GM18511 (cell line): ENCODE results near the gene TTC39B.

Experiments
- ATAC-seq: cut with Tn5 transposase; IDR thresholded peaks from one replicate; pipeline ENCODE4 v1.9.1; 2021; ENCODE audit warnings: mild to moderate bottlenecking, moderate library complexity; ENCODE audit not compliant: unreplicated experiment

Gene TTC39B

GRCh38 chr9:15187589-15187988 lies 119.4 kb downstream of the TTC39B start:
- no peak for ATAC-seq

DNA sequence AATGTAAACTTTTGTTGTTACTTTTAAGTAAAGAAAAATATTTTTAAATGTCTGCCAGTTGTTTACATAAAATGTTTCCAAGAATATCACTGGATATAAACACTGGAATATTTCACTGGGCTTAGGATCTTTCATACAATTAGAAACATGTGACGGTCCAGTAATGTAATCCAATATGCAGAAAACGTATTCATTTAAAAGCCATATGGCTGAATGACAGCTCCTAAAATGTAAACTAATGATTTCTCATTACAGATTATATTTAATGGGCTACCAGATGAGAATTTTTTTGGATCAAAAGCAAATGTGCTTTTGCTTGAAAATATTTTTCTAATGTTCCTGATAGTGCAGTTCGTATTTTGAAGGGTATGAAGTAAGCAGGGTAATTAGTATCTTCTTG lies 124.3 kb downstream of the TTC39B start:
- no peak for ATAC-seq

- no peak for ATAC-seq
These were observed 124.9 kb downstream of the TTC39B start for GRCh38 chr9:15182101-15182551.

DNA sequence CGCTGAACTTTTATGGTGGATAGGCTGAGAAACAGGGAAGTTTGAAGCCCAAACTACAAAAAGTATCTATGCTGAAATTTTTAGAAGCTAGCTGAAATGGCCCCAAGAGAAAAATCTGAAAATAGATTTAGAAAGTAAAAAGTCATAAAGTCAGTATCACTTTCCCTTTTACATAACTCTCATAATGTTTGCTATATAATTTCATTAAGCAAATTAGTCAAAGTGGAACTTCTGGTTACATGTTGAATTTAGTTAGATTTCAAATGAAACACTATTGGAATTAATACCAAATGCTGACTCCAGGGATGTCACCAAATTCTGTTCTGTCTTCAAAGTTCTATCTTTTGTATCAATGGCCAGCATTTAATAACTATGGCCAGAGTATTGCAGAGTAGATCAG lies 126.9 kb downstream of the TTC39B start:
- ATAC-seq = no peak

DNA sequence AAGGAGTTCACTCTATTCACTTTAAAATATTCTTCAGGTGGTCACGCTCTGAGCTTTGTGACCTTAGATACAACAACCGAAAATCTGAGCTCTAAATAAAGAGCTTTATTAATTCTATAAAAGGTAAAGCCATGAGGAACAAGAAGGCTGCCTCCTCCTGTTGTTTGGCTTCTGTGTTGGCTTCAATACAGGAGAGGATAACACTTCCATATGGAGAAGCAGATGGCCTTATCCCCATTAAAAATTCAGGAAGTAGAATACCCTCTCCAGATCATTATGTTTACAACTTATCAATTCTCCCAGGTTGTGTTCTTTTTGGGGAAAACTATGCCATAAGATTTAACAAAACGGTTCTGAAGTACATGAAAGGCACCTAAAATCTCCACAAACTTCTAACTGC lies 128.4 kb downstream of the TTC39B start:
- no peak for ATAC-seq

- no peak for ATAC-seq
These were observed 130.2 kb downstream of the TTC39B start for GRCh38 chr9:15176836-15177235.

DNA sequence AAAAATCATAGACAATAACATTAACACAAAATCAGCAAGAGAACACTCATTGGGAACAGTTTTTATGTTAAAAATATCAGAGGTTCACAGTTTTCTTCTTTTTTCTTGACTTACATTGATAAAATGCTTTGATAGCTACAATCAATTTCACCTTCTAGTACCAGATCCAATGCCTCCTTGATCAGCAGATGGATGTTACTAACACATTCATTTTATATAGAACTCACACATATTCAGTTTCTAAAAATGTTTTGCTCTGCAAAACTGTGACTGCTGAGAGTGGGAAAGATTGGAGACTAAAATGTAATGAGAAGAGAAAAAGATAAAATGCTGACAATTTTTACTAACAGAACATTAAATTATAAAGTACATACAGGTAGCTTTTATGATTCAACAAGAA lies 143.1 kb downstream of the TTC39B start:
- ATAC-seq = no peak

DNA sequence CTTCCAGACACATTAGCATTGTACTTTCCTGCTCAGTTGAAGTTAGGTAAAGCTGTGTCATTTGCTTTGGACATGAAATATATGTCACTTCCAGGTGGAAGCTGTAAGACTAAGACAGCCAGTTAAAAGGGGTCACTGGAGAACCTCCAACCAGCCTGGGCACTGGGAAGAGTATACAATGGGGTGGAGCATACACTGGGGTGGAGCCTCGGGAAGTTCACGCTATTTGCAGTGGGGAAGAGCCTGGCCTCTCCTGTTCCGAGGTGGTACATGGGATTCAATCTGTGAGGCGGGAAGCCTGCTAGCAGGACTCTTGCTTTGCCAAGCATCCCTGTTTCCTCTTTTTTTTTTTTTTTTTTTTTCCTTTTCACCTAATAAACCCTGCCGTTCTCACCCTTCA lies 145.3 kb downstream of the TTC39B start:
- ATAC-seq = no peak

- no peak for ATAC-seq
These were observed 146.3 kb downstream of the TTC39B start for GRCh38 chr9:15160673-15161072.

DNA sequence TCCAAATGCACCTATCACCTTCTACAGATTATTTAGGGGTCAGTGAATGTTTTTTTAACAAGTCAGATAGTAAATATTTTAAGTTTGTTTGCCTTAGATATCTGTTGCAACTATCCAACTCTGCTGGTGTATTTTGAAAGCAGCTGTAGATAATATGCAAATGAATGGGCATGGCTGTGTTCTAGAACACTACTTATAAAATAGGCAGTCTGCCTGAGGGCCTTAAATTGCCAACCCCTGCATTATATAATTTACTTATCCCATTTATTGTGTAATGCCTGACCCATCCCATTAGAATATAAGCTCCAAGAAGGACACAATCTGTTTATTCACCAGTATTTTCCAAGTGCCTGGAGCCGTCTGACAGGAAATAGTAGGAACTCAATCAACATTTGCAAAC lies 149.0 kb downstream of the TTC39B start:
- ATAC-seq = no peak

- no peak for ATAC-seq
These were observed 149.6 kb downstream of the TTC39B start for GRCh38 chr9:15157381-15157780.

- no peak for ATAC-seq
These were observed 150.8 kb downstream of the TTC39B start for GRCh38 chr9:15156241-15156640.

DNA sequence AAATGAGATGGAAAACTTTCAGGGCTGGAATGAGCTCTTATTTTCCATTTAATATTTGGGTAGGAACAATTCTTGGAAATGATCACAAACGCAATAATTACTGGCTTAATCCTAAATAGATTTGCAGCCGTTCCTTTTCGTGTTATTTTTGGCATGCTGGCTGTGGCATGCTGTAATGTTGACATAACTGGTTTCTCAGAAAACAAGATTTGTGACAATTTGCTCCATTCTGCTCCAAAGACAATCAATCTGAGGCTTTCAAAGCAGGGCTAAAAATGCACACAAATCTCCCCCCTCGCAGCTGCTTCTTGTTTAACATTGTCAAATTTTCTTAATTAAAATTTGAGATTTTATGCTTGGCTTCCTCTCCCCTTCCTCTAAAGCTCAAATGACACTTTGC lies 151.2 kb downstream of the TTC39B start:
- no peak for ATAC-seq

GRCh38 chr9:15155323-15155722 lies 151.7 kb downstream of the TTC39B start:
- no peak for ATAC-seq

DNA sequence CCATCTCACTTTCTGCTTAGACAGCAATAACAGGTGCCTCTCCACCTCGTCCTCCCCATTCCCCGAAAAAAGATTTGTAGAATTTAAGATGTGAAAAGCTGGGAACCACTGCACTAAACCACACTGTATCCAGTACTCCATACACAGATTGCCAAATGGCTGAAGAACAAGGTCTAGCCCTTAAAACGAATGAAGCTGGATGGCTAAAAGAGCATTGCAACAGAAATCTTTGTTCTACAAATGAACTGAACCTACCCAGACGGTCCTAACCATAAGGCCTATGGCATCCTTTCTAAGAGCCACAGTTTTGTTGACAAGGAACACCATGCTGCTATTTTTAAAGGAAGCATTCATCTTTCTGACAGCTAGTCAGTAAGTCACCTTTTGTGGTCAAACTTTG lies 152.3 kb downstream of the TTC39B start:
- no peak for ATAC-seq

GRCh38 chr9:15153961-15154360 lies 153.1 kb downstream of the TTC39B start:
- ATAC-seq = no peak

DNA sequence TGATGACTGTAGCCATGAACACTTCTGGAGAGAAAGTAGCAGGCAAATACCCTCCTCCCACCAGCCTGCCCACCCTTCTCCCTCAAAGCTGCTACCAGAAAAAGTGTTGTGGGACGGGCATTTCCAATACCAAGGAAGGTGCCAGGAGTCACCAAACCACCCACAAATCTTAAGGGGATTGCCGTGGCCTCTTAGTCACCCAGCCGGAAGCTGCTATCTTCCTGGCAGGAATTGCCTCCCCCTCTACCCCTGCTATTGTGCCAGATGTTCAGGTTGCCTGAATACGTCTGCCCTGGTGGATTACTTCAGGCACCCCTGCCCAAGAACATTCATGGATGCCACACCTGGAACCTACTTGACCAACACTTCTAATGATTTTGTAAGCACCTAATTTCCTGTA lies 156.1 kb downstream of the TTC39B start:
- ATAC-seq = no peak

DNA sequence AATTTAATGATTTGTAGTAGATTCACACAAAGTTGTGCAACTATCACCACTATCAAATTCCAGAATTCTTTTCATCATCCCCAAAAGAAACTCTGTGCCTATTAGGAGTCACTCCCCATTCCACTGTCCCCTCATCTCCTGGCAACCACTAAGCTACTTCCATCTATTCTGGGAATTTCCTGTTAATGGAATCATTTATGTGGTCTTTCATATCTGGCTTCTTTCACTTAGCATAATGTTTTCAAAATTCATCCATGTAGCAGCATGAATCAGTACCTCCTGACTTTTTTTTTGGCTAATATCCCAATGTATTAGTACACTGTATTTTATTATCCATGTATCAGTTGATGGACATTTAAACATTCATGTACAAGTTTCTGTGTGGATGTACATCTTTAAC lies 157.6 kb downstream of the TTC39B start:
- ATAC-seq = no peak

DNA sequence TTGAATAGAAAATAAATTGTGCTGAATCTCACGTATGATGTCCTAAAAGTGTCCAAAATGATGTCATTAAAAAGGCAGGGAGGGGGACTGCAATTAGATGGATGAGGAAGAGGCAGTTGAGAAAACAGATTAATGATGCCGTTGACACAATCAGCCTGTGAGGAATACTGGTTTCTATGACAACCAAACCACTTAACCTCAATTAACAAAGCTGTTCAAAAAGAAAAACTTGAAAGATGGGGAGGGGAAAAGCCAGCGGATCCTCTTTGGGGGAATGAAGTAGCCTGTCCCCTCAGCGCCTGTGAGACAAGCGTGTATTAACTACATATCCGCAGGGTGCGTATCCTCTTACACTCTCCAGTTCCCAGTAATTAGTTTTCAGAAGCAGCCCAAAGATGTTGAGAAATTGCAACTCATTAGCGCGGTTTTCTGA lies 160.7 kb downstream of the TTC39B start:
- no peak for ATAC-seq

DNA sequence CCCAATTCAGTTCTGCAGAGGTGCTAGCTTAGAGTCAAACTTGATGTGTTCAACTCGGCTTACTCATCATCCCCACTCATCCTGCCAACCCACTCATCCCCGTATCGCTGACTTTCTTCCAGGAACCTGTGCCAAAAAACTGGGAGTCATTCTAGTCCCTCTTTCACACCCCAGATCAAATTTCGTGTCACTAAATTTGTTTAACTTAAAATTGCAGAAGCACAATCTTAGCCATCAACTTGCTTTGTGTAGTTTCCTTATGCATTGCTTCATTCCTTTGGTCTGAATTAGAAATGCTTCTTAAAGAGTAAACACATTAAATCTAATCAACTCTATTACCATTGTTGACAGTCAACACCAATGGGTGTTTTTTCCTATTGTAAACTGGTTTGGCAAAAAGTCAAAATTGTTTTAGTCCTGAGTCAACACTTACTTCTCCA lies 162.4 kb downstream of the TTC39B start:
- ATAC-seq = no peak

DNA sequence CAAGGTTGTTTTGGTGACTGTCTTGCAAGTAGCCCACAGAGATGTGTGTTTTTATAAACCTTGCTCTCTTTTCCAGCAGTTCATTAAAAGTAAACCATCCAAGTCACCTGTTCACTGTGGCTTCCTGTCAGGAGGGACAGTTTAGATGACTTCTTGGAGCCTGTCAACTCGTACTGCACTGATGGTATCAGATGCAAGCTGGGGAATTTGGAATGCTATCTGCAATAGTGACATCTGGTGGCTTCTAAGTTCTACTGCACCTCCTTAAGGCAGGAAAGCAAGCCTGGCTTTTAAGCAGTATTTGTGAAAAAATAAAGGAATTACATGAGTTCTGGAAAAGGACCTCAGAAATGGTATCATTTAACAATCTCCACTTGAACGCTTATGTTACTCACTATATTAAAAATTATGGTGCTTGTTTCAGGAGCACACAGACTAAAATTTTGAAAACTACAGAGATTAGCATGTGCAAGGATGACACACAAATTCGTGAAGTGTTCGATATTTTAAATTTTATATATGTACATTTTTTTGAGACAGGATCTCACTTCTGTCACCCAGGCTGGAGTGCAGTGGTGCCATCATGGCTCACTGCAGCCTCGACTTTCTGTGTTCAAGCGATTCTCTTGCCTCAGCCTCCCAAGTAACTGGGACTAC lies 164.0 kb downstream of the TTC39B start:
- peak; percentile 96 for ATAC-seq

GRCh38 chr9:15140051-15140450 lies 167.0 kb downstream of the TTC39B start:
- no peak for ATAC-seq

GRCh38 chr9:15139469-15139868 lies 167.5 kb downstream of the TTC39B start:
- ATAC-seq = no peak
